GM13977 (cell line): ENCODE measurements around the gene FOXE3.
"Not testable (repeated sequence)": the region's sequence is repeated elsewhere in the genome, so short reads cannot be mapped to it uniquely, and the experiment has no call there.

ENCODE experiments used
- DNase-seq: peaks from one replicate; pipeline ENCODE4 v3.0.0; 2012; ENCODE audit warnings: low spot score
- in situ Hi-C: fragments of 300-500 bp; cut with MboI; formaldehyde crosslinking; loops from one replicate; pipeline ENCODE4 v1.12.0; 2022; ENCODE audit warnings: low sequenced_read_pairs, low pct_unique_long_range_greater_than_20kb, mixed read lengths, inconsistent platforms; ENCODE audit not compliant: unreplicated experiment
- TF ChIP-seq, protein P1 (sequence below): IDR thresholded peaks from 2 replicates; pipeline ENCODE4 v1.5.1; 2012; ENCODE audit warnings: mild to moderate bottlenecking, control low read depth; ENCODE audit not compliant: insufficient read depth; ENCODE audit errors: extremely low read depth, missing control alignments

FOXE3 gene

DNA sequence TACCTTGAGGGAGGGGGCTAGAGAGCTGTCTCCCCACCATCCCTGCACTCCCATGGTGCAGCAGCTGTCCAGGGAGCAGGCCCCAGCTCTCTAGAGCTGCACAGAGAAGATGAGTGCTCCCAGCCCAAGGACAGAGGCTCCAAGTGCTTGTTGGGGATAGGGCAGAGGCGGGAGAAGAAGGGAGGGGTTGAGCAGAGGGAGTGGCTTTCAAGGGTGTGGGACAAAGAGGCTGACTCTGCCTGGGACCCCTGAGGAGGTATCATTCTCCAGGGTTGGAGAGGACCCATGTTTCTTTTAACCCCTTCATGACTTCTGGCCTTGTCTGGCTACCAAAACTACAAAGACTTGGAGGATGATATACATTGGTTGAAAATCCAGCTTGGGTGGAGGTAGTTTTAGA is 36.3 kb downstream of the FOXE3 start:
- DNase-seq, result no peak
- TF ChIP-seq, protein P1, sequence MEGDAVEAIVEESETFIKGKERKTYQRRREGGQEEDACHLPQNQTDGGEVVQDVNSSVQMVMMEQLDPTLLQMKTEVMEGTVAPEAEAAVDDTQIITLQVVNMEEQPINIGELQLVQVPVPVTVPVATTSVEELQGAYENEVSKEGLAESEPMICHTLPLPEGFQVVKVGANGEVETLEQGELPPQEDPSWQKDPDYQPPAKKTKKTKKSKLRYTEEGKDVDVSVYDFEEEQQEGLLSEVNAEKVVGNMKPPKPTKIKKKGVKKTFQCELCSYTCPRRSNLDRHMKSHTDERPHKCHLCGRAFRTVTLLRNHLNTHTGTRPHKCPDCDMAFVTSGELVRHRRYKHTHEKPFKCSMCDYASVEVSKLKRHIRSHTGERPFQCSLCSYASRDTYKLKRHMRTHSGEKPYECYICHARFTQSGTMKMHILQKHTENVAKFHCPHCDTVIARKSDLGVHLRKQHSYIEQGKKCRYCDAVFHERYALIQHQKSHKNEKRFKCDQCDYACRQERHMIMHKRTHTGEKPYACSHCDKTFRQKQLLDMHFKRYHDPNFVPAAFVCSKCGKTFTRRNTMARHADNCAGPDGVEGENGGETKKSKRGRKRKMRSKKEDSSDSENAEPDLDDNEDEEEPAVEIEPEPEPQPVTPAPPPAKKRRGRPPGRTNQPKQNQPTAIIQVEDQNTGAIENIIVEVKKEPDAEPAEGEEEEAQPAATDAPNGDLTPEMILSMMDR, result no peak
- in situ Hi-C loops, result no loop called here

GRCh38 chr1:47453910-47454309 is 37.8 kb downstream of the FOXE3 start:
- TF ChIP-seq, protein P1, result peak; percentile 10
- in situ Hi-C loops, DNase-seq: not testable (repeated sequence)

DNA sequence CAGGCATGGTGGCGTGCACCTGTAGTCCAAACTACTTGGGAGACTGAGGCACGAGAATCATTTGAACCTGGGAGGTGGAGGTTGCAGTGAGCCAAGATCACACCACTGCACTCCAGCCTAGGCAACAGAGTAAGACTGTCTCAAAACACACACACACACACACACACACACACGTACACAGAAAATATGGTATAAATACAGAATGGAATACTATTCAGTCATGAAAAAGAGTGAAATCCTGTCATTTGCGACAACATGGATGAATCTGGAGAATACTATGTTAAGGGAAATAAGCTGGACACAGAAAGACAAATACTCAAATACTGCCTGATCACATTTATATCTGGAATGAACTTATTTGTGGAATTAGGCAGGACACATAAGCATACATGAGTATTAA is 40.2 kb downstream of the FOXE3 start:
- no peak for DNase-seq
- in situ Hi-C loops, result no loop called here
- TF ChIP-seq, protein P1, result no peak

GRCh38 chr1:47457547-47457946 is 41.5 kb downstream of the FOXE3 start:
- in situ Hi-C loops, DNase-seq: not testable (repeated sequence)

DNA sequence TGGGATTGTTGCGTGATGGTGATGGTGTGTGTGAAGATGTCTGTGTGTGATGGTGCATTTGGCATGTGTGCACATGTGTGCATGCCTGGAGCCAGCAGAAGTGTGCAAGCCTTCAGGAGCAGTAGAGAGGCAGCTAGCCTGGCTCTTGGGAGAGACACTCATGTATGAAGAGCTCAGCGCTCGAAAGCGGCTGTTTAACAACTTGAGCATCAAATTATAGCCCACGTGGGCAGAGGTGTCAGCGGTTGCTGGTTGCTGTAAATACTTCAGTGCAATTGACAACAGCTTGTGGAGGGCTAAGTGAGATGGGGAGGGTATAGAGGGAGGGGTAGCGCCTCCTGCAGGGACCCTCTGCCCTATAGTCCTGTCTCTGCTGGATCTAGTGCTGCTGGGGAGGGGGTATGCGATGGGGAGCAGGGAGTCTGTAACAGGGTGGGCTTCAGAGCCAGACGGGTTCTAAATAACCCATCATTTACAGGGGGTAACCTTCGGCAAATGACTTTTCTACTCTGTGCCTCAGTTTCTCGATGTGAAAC is 43.2 kb downstream of the FOXE3 start:
- DNase-seq, result no peak
- in situ Hi-C loops, result no loop called here
- TF ChIP-seq, protein P1, result no peak

GRCh38 chr1:47460040-47460439 is 44.0 kb downstream of the FOXE3 start:
- DNase-seq, result no peak
- TF ChIP-seq, protein P1, result no peak
- in situ Hi-C loops, result no loop called here

DNA sequence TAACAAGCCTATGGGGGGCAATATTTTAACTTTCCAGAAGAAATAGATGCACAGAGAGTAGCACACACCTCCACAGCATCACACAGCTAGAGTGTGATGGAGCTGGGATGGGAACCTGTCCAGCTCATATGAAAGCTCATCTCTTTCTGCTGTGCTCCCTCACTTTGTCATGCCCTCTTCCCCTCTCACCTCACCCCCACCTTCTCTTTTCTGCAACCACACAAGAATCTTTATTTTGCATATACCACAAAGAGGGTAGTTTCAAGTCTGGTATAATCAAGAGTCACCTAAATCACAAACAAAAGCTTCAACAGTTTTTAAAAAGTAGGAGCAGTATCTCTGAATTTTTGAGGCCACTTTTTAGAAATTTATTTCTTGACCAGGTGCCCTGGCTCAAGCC is 44.4 kb downstream of the FOXE3 start:
- no peak for DNase-seq
- in situ Hi-C loops, result no loop called here
- TF ChIP-seq, protein P1, result no peak
